ENCODE data around the gene TOP3B.

The TOP3B gene

GRCh38 chr22:21961886-21962654 lies 20.5 kb downstream of the TOP3B start:
- no peak for DNase-seq

GRCh38 chr22:21961127-21961867 lies 21.3 kb downstream of the TOP3B start:
- DNase-seq: no peak

- no peak for DNase-seq
Measured at GRCh38 chr22:21960200-21961126, 22.1 kb downstream of the TOP3B start.

- no peak for DNase-seq
Measured at GRCh38 chr22:21959274-21960074, 23.1 kb downstream of the TOP3B start.

- no peak for DNase-seq
Measured at GRCh38 chr22:21958360-21959273, 24.0 kb downstream of the TOP3B start.

- DNase-seq: peak; percentile 83
Measured at GRCh38 chr22:21952586-21953571, 29.7 kb downstream of the TOP3B start, which contains the start of gene PPM1F. Gene PPM1F, minus strand, starts transcription at chr22:21952848. Its CDS starts 6,800 bp downstream, at chr22:21946048.

GRCh38 chr22:21951931-21952465 lies 30.6 kb downstream of the TOP3B start:
- DNase-seq: peak; percentile 50

- DNase-seq: no peak
Measured at GRCh38 chr22:21951062-21951461, 31.5 kb downstream of the TOP3B start.

GRCh38 chr22:21949948-21950347 lies 32.6 kb downstream of the TOP3B start:
- DNase-seq: no peak

GRCh38 chr22:21949569-21949918 lies 33.0 kb downstream of the TOP3B start:
- DNase-seq: no peak

GRCh38 chr22:21948824-21949568 lies 33.6 kb downstream of the TOP3B start:
- DNase-seq: no peak

GRCh38 chr22:21948390-21948789 lies 34.2 kb downstream of the TOP3B start:
- no peak for DNase-seq

GRCh38 chr22:21947040-21948014 lies 35.3 kb downstream of the TOP3B start:
- peak; percentile 24 for DNase-seq

- no peak for DNase-seq
Measured at GRCh38 chr22:21946262-21946925, 36.2 kb downstream of the TOP3B start.

- no peak for DNase-seq
Measured at GRCh38 chr22:21945453-21946261, 36.9 kb downstream of the TOP3B start.

- no peak for DNase-seq
Measured at GRCh38 chr22:21944871-21945270, 37.7 kb downstream of the TOP3B start.
